Testis (tissue), 3 donors: ENCODE measurements around the gene CREB3. TPM values are rescaled to one million over a fixed set of nuclear protein-coding genes. Genes with fewer than 3 reads are reported as not detected.
A peak's percentile ranks its signal among the peaks of the same experiment; 100 is the strongest.

Source experiments
- DNase-seq: peaks from one replicate; pipeline ENCODE4 v3.0.0-alpha.2; 2019
- H3K27ac ChIP-seq, 2 donors: fragments of 200-600 bp; sonication (generic); one replicate each; pipeline ENCODE4 v1.5.1; 2019
- H3K27me3 ChIP-seq: fragments of 200-600 bp; sonication (generic); one replicate; pipeline ENCODE4 v1.5.1; 2019
- H3K36me3 ChIP-seq: fragments of 200-600 bp; sonication (generic); one replicate; pipeline ENCODE4 v1.5.1; 2017; ENCODE audit warnings: low read depth; ENCODE audit errors: missing control alignments
- H3K4me1 ChIP-seq: fragments of 200-600 bp; sonication (generic); one replicate; pipeline ENCODE4 v1.5.1; 2019
- H3K4me3 ChIP-seq, 2 donors: fragments of 200-600 bp; sonication (generic); one replicate each; pipeline ENCODE4 v1.5.1; 2017 to 2019
- H3K9me3 ChIP-seq: fragments of 200-600 bp; sonication (generic); one replicate; pipeline ENCODE4 v1.5.1; 2017
- POLR2A ChIP-seq: fragments of 450-650 bp; IDR thresholded peaks from one replicate; pipeline ENCODE4 v1.6.1; 2017; ENCODE audit warnings: antibody characterized with exemption, mild to moderate bottlenecking, moderate library complexity
- WGBS, 2 donors: methylation state at CpG; one replicate each; pipeline ENCODE4 v1.1.5; 2018; 5-methylcytosine and 5-hydroxymethylcytosine counted together
- intact Hi-C: fragments of 100-400 bp; cut with DNase I; formaldehyde crosslinking; loops from one replicate; pipeline ENCODE4 v1.15.1; 2023; ENCODE audit warnings: low total_unique reads
- polyA plus RNA-seq: library from polyadenylated mRNA; stranded (reverse); fragments of 350-450 nt; fragmentation: Illumina TruSeq; extraction: RNeasy Lipid Tissue Mini Kit (QIAGEN cat#74804); gene quantifications from one replicate; pipeline ENCODE4 v1.2.3, GENCODE V29; 2014; ENCODE audit warnings: low read depth, low replicate concordance; ENCODE audit not compliant: insufficient read depth
- total RNA-seq, 2 donors: library from RNA; depleted of rRNA; stranded (reverse); fragments of >200 nt; gene quantifications; one replicate each; pipeline ENCODE4 v1.2.3, GENCODE V29; 2016
- TF ChIP-seq, protein P1 (sequence below), 3 experiments: fragments of 450-650 bp in 2 of 3; fragments of 200-600 bp in 1 of 3; sonication (generic) in 1 of 3; IDR thresholded peaks; one replicate each; pipeline ENCODE4 v1.5.1; 2016 to 2019; ENCODE audit warnings: antibody characterized with exemption in 3 of 3, mild to moderate bottlenecking in 2 of 3, moderate library complexity in 1 of 3

Gene CREB3
- total and polyA plus RNA-seq, 3 donors from 2014 or later: 51.2 to 85.0 (median 63.1) TPM

DNA sequence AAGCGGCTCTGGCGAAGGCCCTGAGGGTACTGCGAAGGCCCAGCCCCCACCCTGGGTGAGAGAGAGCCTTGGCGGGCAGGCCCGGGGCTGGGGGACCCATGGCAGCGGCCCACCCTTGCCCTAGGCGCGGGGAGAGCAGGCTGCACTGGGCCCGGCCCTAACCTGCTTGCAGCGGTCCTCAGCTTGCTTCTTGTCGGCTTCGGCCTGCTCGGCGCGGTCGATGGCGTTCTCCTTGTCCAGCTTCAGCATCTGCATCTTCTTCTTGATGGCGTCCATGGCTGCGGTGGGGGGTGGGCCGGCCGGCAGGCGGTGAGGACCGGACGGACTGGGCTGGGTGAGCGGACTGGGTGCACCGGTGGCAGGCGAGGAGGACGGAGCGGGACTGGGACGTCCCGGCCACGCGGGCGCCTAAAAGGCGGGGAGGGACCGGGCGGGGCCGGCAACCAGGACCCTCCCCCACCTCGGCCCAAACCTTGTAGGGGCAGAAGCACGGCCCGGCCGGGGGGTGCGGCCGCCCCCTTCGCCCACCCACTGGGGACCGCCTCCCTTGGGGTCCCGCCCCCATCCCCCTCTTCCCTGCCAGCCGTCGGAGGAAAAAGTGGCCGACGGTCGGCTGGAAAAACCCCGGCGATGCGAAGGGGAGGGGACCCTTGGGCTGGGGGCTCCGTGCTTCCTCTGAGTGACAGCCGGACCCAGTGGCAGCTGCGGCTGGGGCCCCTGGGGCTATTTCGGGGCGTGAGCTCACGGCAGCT lies 42.7 kb upstream of the CREB3 start, which contains the start of gene TPM2:
TSS of gene TPM2 (minus strand) at position 384 of the 752 bp plus-strand sequence. CDS start at position 276, 108 bp downstream.
- peak within 1 kb of the TSS; percentile 83 to 93 for H3K27ac ChIP-seq

DNA sequence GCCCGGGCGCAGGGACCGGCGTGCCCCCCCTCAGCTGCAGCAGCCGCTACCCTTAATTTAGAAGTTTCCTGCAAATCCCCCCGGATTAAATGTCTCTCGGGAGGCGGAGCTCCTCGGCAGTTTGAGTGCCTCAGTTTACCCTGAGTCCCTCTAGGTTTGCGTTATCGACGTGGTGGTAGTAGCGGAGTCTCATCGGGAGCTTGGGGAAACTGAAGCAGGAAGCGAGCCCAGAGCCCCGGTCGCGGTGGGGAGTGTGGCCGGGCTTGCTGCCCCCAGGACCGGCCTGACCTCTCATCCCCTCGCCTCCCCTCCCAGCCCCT lies 42.2 kb upstream of the CREB3 start:
- intact Hi-C loops: no loop called here
- Histone ChIP-seq H3K4me1 (peaks cover 19% of the 10 kb centered on the region), H3K4me3 (peak overlapping the region; percentile 64 to 77), H3K36me3 (no peaks in the 10 kb centered on the region), H3K27ac (peak overlapping the region; percentile 83 to 93), H3K27me3 (no peaks in the 10 kb centered on the region), H3K9me3 (no peaks in the 10 kb centered on the region)
- WGBS, 2 donors: 0% methylated on average over 2 to 21 of the region's 21 CpGs
- no peak for DNase-seq
- TF ChIP-seq POLR2A: no peak
- TF ChIP-seq, protein P1, sequence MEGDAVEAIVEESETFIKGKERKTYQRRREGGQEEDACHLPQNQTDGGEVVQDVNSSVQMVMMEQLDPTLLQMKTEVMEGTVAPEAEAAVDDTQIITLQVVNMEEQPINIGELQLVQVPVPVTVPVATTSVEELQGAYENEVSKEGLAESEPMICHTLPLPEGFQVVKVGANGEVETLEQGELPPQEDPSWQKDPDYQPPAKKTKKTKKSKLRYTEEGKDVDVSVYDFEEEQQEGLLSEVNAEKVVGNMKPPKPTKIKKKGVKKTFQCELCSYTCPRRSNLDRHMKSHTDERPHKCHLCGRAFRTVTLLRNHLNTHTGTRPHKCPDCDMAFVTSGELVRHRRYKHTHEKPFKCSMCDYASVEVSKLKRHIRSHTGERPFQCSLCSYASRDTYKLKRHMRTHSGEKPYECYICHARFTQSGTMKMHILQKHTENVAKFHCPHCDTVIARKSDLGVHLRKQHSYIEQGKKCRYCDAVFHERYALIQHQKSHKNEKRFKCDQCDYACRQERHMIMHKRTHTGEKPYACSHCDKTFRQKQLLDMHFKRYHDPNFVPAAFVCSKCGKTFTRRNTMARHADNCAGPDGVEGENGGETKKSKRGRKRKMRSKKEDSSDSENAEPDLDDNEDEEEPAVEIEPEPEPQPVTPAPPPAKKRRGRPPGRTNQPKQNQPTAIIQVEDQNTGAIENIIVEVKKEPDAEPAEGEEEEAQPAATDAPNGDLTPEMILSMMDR (IDR thresholded peaks at IDR 0.05): no peak

More for the DNA sequence above, 42.7 kb upstream of the CREB3 start, which contains the start of gene TPM2:
- no peaks in the 10 kb centered on the region for H3K27me3 ChIP-seq
- WGBS, 2 donors: 8 to 15% methylated on average over 22 to 56 of the region's 61 CpGs
- H3K36me3 ChIP-seq: no peaks in the 10 kb centered on the region
- H3K4me1 ChIP-seq: peaks cover 20% of the 10 kb centered on the region
- peak within 1 kb of the TSS; percentile 64 to 77 for H3K4me3 ChIP-seq
- H3K9me3 ChIP-seq: no peaks in the 10 kb centered on the region
- intact Hi-C loops: no loop called here
- DNase-seq: peak; percentile 58
- TF ChIP-seq, protein P1 (IDR thresholded peaks at IDR 0.05): no peak
- TF ChIP-seq POLR2A: no peak

DNA sequence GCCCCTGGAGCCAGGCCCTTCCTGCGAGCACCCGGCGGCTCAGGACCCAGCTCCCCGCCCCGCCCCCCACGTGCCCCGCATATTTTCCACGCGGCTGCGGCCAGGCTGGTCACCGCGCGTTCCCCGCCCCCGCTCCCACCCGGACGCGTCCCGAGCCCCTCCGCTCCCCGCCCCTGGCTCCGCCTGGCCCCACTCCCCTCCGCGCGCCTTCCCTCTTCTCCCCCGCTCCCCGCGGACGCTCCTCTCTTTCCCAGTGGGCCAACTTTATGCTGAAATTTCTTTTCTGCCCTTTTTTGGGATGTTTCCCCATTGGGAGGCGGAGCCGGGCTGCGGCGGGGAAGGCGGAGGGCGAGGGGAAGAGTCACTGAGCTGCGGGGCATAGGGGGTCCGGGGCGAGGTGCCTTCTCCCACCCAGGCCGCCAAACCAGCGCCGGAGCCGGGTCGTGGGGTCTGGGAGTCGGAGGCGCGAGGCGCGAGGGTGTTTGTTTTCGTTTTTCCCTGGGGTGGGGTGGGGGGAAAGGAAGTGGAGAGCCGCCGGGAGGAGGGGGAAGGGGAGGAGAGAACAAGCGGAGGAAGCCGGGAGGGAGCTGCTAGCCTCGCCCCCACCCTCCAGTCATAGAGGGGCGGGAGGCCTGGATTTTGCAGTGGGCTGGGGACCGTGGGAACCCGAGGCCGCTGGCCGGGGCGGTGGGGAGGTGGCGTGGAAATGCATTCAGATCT lies 41.7 kb upstream of the CREB3 start:
- Histone ChIP-seq H3K27me3 (no peaks in the 10 kb centered on the region), H3K27ac (peak overlapping the region; percentile 83 to 93), H3K9me3 (no peaks in the 10 kb centered on the region), H3K36me3 (no peaks in the 10 kb centered on the region), H3K4me3 (peak overlapping the region; percentile 64 to 77), H3K4me1 (peaks cover 15% of the 10 kb centered on the region)
- DNase-seq: peak; percentile 80
- TF ChIP-seq, protein P1 (IDR thresholded peaks at IDR 0.05): no peak
- TF ChIP-seq POLR2A: peak; percentile 43
- intact Hi-C loops: no loop called here
- 0 to 1% methylated on average over 36 to 60 of the region's 61 CpGs for WGBS, 2 donors

DNA sequence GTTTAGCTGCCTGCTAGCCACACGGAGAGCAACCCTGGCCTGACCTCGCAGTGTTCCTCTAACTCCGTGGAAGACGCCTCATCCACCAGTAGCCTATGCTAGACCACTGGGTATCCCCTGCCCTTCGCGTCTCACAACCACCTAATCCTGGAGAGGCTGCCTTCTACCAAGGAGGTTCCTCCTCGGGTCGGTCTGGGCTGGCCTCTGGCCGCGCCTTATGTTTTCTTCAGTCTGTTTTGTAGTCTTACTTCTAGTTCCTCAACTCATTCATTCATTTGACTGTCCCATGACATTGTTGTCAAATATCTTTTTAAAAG lies 41.2 kb upstream of the CREB3 start:
- 5 to 13% methylated on average over 9 to 10 of the region's 10 CpGs for WGBS, 2 donors

More for the DNA sequence above, 41.2 kb upstream of the CREB3 start:
- no peaks in the 10 kb centered on the region for H3K9me3 ChIP-seq
- peak overlapping the region; percentile 64 to 77 for H3K4me3 ChIP-seq
- TF ChIP-seq POLR2A: no peak
- TF ChIP-seq, protein P1 (IDR thresholded peaks at IDR 0.05): no peak
- H3K27ac ChIP-seq: peak overlapping the region; percentile 83 to 93
- H3K36me3 ChIP-seq: no peaks in the 10 kb centered on the region
- intact Hi-C loops: no loop called here
- no peak for DNase-seq
- H3K4me1 ChIP-seq: peaks cover 12% of the 10 kb centered on the region
- no peaks in the 10 kb centered on the region for H3K27me3 ChIP-seq
